HUES64 (cell line): ENCODE measurements around the gene DENND4B.

Experiments
- H3K27ac ChIP-seq: 2 replicates; pipeline ENCODE4 v1.7.0; 2013; ENCODE audit warnings: low read depth, low read length, inconsistent platforms
- H3K27me3 ChIP-seq: 2 replicates; pipeline ENCODE4 v1.6.1; 2013; ENCODE audit warnings: mild to moderate bottlenecking, low read length; ENCODE audit not compliant: insufficient read depth
- H3K36me3 ChIP-seq: 2 replicates; pipeline ENCODE4 v1.6.1; 2013; ENCODE audit warnings: mild to moderate bottlenecking, low read length; ENCODE audit not compliant: insufficient read depth
- H3K4me1 ChIP-seq: 2 replicates; pipeline ENCODE4 v1.6.1; 2013; ENCODE audit warnings: mild to moderate bottlenecking, low read length, moderate library complexity; ENCODE audit not compliant: insufficient read depth
- H3K4me3 ChIP-seq: 2 replicates; pipeline ENCODE4 v1.5.1; 2013; ENCODE audit warnings: mild to moderate bottlenecking, low read length, moderate library complexity
- H3K9ac ChIP-seq: 2 replicates; pipeline ENCODE4 v1.6.1; 2013; ENCODE audit warnings: mild to moderate bottlenecking, low read depth, low read length
- H3K9me3 ChIP-seq: 2 replicates; pipeline ENCODE4 v1.6.1; 2013; ENCODE audit warnings: low read depth, low read length; ENCODE audit not compliant: insufficient read depth
- WGBS: fragments of 150-250, 120-280 bp; methylation state at CpG from one replicate; pipeline ENCODE4 v1.1.7; 2013; ENCODE audit warnings: missing lambda C conversion rate; 5-methylcytosine and 5-hydroxymethylcytosine counted together

Gene DENND4B

GRCh38 chr1:153967107-153967999, 20.8 kb upstream of the DENND4B start, which contains the start of gene CREB3L4:
Gene CREB3L4 (plus strand): TSS chr1:153967902. CDS start chr1:153968526, 624 bp downstream.
- Histone ChIP-seq H3K27ac (peak within 1 kb of the TSS; percentile 91), H3K36me3 (no peaks in the 10 kb centered on the region), H3K9ac (peak within 1 kb of the TSS; percentile 86), H3K4me3 (peak within 1 kb of the TSS; percentile 76), H3K9me3 (no peaks in the 10 kb centered on the region), H3K27me3 (no peaks in the 10 kb centered on the region), H3K4me1 (no peaks in the 10 kb centered on the region)
- under 1% methylated on average over 60 of the region's 60 CpGs for WGBS

DNA sequence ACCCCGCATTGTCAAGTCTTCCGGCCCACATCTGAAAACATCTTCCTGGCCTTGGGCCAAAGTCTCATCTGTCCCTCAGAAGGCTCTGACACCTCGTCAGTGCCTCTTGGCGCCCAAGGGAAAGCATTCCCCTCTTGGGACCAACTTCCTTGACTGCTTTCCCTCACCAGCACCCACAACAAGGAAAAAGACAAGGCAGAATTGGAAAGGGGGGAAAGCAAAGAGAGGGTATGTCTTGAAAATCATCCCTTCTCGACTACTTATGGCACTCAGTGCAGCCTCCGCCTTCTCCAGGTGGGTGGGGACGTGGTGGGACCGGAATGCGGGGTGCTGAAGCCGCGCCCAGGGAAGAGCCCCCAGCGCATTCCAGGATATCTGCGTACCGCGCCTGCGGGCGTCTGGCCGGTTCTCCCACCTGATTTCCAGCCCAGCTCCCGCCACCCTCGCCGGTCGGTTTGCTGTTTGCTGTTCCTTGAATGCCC, 17.4 kb upstream of the DENND4B start:
- no peaks in the 10 kb centered on the region for H3K27me3 ChIP-seq
- under 1% methylated on average over 22 of the region's 22 CpGs for WGBS
- no peaks in the 10 kb centered on the region for H3K9me3 ChIP-seq
- H3K4me3 ChIP-seq = peak overlapping the region; percentile 94
- H3K27ac ChIP-seq = peak overlapping the region; percentile 100
- peaks cover 27% of the 10 kb centered on the region for H3K36me3 ChIP-seq
- H3K9ac ChIP-seq = peak overlapping the region; percentile 91
- peaks cover 9% of the 10 kb centered on the region for H3K4me1 ChIP-seq

DNA sequence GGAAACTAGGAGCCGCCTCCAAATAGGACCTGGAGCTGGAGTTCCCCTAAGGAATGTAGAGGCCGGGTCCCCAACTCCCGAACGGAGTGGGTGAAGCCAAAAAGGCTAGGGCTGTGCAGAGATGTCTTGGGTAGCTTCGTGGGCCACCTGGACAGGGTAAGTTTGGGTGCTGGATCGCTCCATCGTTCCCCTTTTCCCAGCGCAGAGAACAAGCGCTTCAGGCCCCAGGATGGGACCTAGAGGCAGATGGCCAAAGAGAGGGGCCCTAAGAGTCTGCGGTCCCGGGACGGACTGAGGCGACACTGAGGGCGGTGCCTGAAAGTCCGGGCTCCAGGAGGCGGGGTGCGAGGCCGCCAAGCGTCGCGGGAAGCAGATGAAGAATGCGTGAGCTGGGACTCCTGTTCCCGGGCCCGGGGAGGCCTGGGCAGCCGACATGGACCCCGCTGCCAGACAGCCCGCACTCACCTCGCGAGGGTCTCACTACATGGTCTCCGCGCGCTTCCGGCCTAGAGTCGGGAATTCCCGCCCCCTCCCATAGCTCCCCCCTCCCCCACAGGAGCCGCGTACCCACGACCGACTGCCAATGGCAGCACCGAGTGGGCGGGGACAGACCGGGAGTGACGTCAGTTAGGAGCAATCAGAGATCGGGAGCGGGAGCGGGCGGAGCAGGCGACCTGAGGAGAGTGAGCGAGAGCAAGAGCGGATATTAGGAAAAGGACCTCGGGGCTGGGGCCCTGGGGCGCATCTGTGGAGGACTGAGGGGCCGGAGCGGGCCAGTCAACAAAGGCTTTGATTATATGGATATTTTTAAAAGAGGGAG, 16.7 kb upstream of the DENND4B start, which contains the start of gene SLC39A1:
TSS of gene SLC39A1 (minus strand) at position 508 of the 820 bp plus-strand sequence. CDS start 822 bp downstream, outside the sequence.
- Histone ChIP-seq H3K9me3 (no peaks in the 10 kb centered on the region), H3K27me3 (no peaks in the 10 kb centered on the region), H3K27ac (peak within 1 kb of the TSS; percentile 100), H3K4me1 (peaks cover 9% of the 10 kb centered on the region), H3K4me3 (peak within 1 kb of the TSS; percentile 94), H3K9ac (peak within 1 kb of the TSS; percentile 93), H3K36me3 (peaks cover 27% of the 10 kb centered on the region)
- WGBS = 1% methylated on average over 54 of the region's 54 CpGs

DNA sequence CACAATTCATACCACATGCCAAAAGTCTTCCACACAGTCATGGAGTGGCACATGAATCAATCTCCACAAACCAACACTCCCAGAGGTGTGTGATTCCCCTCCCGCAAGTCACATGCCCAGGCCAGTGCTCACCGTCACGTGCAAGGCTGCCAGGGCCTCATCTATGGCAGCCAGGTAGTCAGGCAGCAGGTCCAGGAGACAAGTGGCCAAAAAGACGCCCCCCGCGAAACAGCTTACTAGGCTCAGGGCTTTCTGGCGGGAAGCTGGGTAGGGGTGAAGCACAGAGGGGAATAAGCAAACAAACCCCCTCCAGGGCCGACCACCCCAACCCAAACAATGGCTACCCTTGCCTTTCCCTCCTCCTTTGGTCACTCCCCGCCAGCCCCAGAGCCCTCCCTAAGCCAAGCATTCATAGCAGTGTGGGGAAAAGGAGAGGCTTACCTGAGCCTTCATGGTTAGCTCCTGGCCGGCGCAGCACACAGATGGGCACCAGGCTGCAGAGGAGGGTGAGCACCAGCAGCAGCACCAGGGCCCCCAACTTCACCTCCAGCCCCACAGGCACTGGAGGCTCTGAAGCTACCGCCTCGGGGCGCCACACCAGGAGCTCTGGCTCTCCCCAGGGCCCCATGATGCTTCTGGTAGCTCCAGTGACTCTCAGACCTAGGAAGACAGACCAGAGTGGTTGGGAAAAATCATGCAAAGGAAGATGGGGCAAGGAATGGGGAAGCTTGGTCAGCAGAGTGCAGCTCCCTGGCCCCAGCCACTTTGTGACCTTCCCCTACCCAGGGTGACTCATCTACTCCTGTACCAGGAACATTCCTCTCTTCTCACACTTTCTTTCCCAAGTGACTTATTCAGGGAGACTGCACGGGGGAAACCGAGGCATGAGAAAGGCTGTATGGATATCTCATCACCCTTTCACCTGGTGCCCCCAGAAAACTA, 15.8 kb upstream of the DENND4B start:
- Histone ChIP-seq H3K27ac (peak overlapping the region; percentile 100), H3K9me3 (no peaks in the 10 kb centered on the region), H3K27me3 (no peaks in the 10 kb centered on the region), H3K36me3 (peaks cover 27% of the 10 kb centered on the region), H3K4me1 (peaks cover 10% of the 10 kb centered on the region), H3K4me3 (peak overlapping the region; percentile 94), H3K9ac (peak overlapping the region; percentile 93)
- 11% methylated on average over 15 of the region's 16 CpGs for WGBS

DNA sequence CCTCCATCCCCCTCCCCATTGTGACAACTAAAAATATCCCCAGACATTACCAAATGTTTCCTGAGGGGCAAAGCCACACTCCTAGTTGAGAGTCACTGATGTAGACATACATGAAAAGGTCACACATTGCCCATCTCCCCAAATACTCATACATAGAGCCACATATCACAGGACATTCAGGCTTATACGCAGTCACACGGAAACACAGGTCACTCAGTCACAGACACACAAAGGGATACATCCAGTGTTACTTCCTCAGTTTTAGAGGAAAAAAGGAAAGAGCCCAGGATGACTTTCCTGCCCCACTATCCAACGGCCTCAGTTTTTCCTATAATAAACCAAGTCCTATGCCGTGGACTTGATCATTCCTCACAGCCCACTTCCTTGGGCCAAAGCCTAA, 14.9 kb upstream of the DENND4B start:
- Histone ChIP-seq H3K27ac (peak overlapping the region; percentile 100; the same call in 1 of the 2 replicates), H3K36me3 (peaks cover 27% of the 10 kb centered on the region), H3K9ac (peak overlapping the region; percentile 93)

DNA sequence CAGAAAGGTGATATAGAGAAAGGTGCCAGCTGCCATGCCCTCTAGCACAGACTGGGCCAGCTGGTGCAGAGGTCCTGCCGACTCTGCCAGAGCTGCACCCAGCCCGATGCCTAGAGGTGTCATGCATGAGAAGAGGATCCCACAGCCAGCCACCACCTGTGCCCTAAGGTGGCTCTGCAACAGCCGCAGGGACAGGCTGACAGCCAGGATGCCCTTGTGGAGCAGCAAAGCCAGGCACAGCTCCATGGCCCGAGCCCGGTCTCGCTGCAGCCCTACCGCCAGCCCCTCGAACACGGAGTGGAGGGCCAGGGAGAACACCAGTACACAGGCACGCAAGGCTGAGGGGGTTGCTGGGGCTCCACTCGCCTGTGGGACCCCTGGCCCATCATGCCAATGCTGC, 13.7 kb upstream of the DENND4B start:
- Histone ChIP-seq H3K36me3 (peaks cover 27% of the 10 kb centered on the region), H3K27ac (no peak overlapping the region), H3K27me3 (no peaks in the 10 kb centered on the region), H3K9me3 (no peaks in the 10 kb centered on the region), H3K9ac (no peak overlapping the region), H3K4me1 (peaks cover 18% of the 10 kb centered on the region), H3K4me3 (no peak overlapping the region)
- WGBS = 93% methylated on average over 11 of the region's 11 CpGs

More for the DNA sequence above, 14.9 kb upstream of the DENND4B start:
- 86% methylated on average over 4 of the region's 4 CpGs for WGBS
- H3K27me3 ChIP-seq = no peaks in the 10 kb centered on the region
- H3K9me3 ChIP-seq = no peaks in the 10 kb centered on the region
- peak overlapping the region; percentile 94 for H3K4me3 ChIP-seq
- H3K4me1 ChIP-seq = peaks cover 18% of the 10 kb centered on the region

DNA sequence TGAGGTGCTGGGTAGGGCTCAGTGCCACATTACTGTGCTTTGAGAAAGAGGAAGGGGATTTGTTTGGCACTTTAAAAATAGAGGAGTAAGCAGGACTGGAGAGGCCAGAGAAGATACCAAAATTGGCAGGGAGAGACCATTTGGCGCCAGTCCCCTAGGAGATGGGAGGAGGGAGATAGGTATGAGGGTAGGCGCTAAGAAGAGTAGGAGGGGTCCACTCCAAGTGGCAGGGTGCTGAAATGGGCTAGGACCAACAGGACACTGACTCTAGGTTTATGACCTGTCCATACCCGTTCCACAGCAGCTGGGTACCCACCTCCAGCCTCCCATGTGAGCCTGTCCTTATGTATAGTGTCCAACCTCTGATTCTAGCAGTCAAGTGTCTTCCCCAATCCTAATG, 12.9 kb upstream of the DENND4B start:
- Histone ChIP-seq H3K4me1 (peaks cover 18% of the 10 kb centered on the region), H3K27ac (peak overlapping the region; percentile 43; the same call in 1 of the 2 replicates), H3K4me3 (no peak overlapping the region), H3K27me3 (no peaks in the 10 kb centered on the region), H3K36me3 (peaks cover 30% of the 10 kb centered on the region), H3K9ac (no peak overlapping the region), H3K9me3 (no peaks in the 10 kb centered on the region)
- WGBS = 73% methylated on average over 3 of the region's 3 CpGs

- H3K4me3 ChIP-seq = peak overlapping the region; percentile 26
- peak overlapping the region; percentile 43; the same call in 1 of the 2 replicates for H3K27ac ChIP-seq
- H3K9ac ChIP-seq = no peak overlapping the region
- 59% methylated on average over 4 of the region's 4 CpGs for WGBS
- no peaks in the 10 kb centered on the region for H3K9me3 ChIP-seq
- H3K27me3 ChIP-seq = no peaks in the 10 kb centered on the region
- H3K4me1 ChIP-seq = peaks cover 18% of the 10 kb centered on the region
- peaks cover 36% of the 10 kb centered on the region for H3K36me3 ChIP-seq
Observed at GRCh38 chr1:153958961-153959260, 12.4 kb upstream of the DENND4B start.

- H3K9me3 ChIP-seq = no peaks in the 10 kb centered on the region
- peaks cover 18% of the 10 kb centered on the region for H3K4me1 ChIP-seq
- peak within 1 kb of the TSS; percentile 94 for H3K4me3 ChIP-seq
- peak within 1 kb of the TSS; percentile 87 for H3K9ac ChIP-seq
- WGBS = under 1% methylated on average over 75 of the region's 75 CpGs
- no peaks in the 10 kb centered on the region for H3K27me3 ChIP-seq
- peaks cover 41% of the 10 kb centered on the region for H3K36me3 ChIP-seq
- peak within 1 kb of the TSS; percentile 86 for H3K27ac ChIP-seq
Observed at GRCh38 chr1:153958111-153958960, 11.8 kb upstream of the DENND4B start, which contains the start of gene CRTC2. Gene CRTC2 (minus strand): TSS chr1:153958612. CDS start chr1:153958497, 115 bp downstream.
